ENCODE results near the gene POU5F1.
"Not testable (repeated sequence)": the region's sequence is repeated elsewhere in the genome, so short reads cannot be mapped to it uniquely, and the experiment has no call there.

The POU5F1 gene

GRCh38 chr6:31190488-31190887 lies 20.0 kb upstream of the POU5F1 start:
- DNase-seq (ENCODE audit: low read depth in 2 of 2) = no peak

- not testable (repeated sequence) for DNase-seq (ENCODE audit: low read depth in 2 of 2)
Observed at GRCh38 chr6:31189223-31189622, 18.7 kb upstream of the POU5F1 start.

DNA sequence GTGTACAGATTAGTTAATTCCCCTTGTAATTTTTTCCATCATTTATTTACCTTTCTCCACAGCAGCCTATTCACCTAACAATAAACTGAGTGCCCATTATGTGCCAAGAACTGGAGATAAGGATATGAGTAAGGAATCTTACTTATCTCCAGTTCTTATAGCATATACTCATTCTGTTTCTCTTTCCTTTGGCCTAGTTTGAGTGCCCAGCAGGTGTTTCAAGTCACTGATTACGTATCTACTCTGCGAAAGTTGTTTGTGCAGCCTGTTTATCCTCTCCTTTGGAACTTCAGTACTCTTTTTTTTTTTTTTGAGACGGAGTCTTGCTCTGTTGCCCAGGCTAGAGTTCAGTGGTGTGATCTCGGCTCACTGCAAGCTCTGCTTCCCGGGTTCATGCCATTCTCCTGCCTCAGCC lies 17.3 kb upstream of the POU5F1 start:
- DNase-seq (ENCODE audit: low read depth in 2 of 2) = no peak

DNA sequence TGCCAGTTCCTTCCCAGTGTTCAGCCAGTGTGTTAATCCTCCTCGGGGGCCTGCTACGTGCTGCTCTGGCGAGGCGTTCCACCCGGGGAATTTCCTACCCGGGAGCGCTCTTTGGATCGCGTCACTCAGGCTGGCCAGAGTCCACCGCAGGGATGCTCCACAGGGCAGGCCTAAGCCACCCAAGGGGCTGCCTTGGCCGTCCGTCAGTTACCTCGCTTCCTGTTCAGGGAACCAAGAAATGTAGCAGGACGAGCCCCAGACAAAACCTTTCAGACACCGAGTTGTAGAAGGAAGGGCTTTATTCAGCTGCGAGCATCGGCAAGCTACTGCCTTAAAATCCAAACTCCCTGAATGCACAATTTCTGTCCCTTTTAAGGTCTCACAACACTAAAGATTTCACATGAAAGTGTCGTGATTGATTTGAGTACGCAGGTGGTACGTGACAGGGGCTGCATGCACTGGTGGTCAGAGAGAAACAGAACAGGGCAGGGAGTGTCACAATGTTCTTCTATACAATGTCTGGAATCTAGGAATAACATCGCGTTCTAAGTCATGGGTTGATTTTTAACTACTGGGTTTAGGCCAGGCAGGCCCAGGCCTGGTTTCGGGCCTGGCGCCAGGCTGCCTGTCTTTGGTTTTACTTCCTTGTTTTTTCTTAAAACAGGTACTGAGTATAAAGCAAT lies 15.7 kb upstream of the POU5F1 start:
- DNase-seq (ENCODE audit: low read depth in 2 of 2) = no peak

- DNase-seq (ENCODE audit: low read depth in 2 of 2) = not testable (repeated sequence)
Observed at GRCh38 chr6:31185695-31186051, 15.2 kb upstream of the POU5F1 start.

DNA sequence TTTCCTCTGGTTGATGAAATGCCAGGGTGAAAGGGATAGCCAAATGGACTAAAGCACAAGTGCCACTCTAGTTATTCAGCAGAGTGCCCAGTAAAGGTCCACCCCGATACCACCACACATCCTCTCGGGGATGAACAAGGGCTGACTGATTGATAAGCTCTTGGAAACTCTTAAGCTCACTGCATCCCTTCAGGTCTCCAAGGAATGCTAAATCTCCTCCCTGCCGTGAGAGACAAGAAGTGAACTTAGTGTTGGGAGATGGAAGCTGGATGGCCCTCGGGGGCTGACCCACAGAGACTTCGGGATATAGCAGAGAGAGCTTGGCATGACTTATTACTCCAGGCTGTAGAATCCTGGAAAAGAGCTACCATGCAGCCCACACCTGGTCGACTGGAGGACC lies 13.4 kb upstream of the POU5F1 start:
- DNase-seq (ENCODE audit: low read depth in 2 of 2) = not testable (repeated sequence)

DNA sequence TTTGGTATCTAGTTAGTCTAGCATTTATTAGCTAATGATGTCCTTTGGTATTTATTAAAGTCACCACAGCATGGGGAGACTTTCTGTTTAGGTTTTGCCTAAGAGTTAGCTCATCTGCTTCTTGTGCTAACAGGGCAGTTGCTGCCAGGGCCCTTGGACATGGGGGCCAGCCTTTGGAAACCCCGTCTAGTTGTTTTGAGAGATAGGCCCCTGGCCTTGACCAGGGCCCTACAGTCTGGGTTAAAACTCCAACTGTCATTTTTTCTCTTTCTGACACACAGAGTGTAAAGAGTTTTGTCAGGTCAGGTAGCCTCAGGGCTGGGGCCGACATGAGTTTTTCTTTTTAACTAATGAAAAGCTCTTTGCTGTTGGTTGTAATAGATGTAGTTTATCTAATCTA lies 12.8 kb upstream of the POU5F1 start:
- not testable (repeated sequence) for DNase-seq (ENCODE audit: low read depth in 2 of 2)

DNA sequence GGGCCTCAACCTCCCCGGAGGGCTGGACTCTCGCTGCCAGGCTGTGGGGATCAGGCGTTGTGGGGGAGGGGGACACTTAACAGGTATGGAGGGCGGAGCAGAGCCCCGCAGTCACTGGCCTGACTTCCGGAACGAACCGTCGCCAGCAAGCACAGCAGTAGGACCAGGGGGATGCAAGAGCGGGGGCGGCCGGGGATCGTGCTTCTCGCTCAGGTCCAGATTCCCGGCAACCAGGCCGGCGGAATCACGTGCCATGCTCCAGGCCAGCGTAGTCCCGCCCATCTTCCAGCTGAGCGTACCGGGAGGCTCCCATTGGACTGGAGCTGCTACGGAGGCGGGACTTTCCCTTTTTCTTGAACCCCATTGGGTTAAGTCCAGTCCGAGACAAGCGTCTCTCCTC lies 10.0 kb upstream of the POU5F1 start:
- DNase-seq (ENCODE audit: low read depth in 2 of 2) = peak in 1 of 2 donors; percentile 31

GRCh38 chr6:31179896-31180295 lies 9.4 kb upstream of the POU5F1 start:
- no peak for DNase-seq (ENCODE audit: low read depth in 2 of 2)

- no peak for DNase-seq (ENCODE audit: low read depth in 2 of 2)
Observed at GRCh38 chr6:31179042-31179386, 8.5 kb upstream of the POU5F1 start.

DNA sequence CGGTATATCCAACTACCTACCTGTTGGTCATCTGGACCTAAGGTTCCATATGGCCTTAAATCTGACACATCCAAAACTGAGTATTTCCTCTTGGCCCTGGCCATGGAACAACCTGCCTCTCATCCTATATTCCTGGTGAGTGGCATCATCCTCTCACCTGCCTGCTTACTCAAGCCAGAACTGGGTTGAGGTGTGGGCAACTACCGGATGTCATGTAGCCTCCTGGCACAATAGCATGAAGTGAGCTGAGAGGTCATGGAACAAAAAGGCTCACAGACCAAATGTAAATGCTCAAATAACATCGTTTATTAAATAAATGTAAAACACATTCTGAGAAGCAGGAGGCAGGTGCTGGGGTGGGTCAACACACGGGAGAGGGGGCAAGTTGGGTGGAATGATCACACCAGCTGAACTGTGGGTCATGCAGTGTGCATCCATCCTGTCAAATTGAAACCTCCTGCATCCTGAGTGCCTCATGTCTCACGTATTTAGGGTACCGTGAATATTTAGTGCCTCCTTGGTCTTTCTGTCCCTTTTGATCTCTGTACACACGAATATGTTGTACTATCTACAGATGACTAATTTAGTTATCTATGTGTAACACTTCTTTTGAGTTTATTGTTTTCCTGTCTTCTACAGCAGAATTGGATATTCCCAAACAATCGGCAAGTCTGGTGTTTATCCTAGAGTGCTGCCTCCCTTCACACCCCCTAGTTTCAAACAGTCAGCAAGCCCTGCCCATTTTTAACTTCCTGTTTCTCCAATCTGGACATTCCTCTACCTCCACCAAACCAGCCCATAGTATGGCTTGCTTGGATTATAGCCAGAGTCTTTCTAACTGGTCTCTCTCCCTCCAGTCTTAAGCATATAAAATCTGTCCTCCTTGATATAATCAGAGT lies 7.9 kb upstream of the POU5F1 start:
- DNase-seq (ENCODE audit: low read depth in 2 of 2) = no peak

DNA sequence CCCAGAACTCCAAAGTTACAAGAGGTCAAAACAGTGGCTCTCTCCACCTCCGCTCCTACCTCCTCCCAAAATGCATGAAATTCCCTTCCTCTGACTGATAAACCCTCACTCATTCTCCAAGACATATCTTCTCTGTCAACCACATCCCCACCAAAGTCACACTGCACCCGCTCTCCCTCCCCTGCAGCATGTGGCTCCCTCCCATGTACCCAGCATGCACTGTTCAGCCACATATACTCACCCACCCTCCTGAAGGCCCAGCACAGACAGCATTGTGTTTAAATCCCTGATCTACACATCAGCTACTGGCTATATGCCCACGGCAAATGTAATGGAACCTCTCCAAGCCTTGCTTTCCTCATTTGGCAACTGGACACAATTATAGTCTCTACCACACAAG lies 5.5 kb upstream of the POU5F1 start:
- no peak for DNase-seq (ENCODE audit: low read depth in 2 of 2)

GRCh38 chr6:31174378-31174777 lies 3.9 kb upstream of the POU5F1 start:
- no peak for DNase-seq (ENCODE audit: low read depth in 2 of 2)

- no peak for DNase-seq (ENCODE audit: low read depth in 2 of 2)
Observed at GRCh38 chr6:31173406-31173805, 2.9 kb upstream of the POU5F1 start.

DNA sequence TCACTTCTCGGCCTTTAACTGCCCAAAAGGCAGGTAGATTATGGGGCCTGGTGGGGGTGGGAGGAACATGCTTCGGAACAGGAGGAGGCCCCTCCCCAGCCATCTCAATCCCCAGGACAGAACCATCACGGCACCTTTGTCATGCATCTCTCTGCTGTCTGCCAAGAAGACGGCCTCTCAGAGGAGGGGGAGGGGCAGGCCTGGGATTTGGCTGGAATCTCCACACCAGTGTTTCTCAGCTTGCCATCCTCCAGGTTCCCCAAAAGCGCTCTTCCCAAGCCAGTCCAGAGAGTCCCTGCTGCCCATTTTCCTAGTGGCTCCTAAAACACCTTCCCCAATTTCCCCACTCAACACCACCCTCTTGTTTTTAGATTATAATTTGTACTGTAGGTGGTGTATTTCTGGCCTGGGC lies 2.5 kb upstream of the POU5F1 start:
- DNase-seq (ENCODE audit: low read depth in 2 of 2) = no peak

GRCh38 chr6:31171931-31172905 lies 1.7 kb upstream of the POU5F1 start:
- DNase-seq (ENCODE audit: low read depth in 2 of 2) = no peak

DNA sequence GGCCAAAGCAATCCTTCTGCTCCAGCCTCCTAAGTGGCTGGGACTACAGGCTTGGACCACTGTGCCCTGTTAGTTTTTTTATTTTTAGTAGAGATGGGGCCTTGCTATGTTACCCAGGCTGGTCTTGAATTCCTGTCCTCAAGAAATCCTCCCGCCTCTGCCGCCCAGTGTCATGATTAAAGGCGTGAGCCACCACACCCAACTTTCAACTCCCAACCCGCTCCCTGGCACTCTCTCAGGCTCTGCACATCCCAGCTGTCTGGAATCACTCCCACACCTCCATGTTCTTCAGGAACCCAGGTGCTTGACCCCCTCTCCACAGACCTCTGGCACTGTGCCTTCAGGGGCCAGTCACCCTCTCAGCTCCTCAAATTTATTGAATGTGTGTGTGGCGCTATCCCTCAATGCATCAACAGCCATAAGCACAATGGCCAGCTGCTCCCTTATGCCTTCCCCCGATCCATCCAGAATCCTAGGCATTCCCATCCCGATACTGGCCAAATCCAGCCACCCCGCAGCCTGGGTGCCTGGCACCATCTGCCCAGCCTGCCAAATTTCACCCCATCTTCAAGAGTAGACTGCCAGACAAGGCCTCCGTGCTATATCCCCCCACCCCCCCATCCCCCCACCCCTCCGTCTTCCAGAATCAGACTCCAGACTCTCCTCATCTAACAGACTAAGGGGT lies 647 bp upstream of the POU5F1 start:
- DNase-seq (ENCODE audit: low read depth in 2 of 2) = no peak

DNA sequence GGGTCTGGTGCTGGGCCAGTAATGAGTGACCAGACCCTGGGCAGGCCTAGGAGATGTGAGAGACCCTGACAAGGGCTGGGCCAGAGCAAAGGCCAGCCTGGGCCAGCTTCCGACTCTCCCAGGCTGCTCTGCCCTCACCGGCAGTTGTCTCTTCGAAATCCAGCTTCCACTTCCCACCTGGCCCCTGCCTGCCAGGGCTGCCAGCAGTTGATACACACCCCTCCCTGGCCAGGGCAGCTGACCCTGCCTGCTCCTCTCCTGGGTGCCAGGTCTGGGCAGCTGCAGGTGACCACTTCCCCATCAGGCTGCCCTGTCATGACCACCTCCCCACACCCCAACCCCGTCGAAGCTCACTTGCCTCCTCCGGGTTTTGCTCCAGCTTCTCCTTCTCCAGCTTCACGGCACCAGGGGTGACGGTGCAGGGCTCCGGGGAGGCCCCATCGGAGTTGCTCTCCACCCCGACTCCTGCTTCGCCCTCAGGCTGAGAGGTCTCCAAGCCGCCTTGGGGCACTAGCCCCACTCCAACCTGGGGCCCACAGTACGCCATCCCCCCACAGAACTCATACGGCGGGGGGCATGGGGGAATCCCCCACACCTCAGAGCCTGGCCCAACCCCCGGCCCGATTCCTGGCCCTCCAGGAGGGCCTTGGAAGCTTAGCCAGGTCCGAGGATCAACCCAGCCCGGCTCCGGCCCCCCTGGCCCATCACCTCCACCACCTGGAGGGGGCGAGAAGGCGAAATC lies 453 bp downstream of the POU5F1 start:
- not testable (repeated sequence) for DNase-seq (ENCODE audit: low read depth in 2 of 2)

GRCh38 chr6:31169123-31169857 lies 1.2 kb downstream of the POU5F1 start:
- DNase-seq (ENCODE audit: low read depth in 2 of 2) = no peak

DNA sequence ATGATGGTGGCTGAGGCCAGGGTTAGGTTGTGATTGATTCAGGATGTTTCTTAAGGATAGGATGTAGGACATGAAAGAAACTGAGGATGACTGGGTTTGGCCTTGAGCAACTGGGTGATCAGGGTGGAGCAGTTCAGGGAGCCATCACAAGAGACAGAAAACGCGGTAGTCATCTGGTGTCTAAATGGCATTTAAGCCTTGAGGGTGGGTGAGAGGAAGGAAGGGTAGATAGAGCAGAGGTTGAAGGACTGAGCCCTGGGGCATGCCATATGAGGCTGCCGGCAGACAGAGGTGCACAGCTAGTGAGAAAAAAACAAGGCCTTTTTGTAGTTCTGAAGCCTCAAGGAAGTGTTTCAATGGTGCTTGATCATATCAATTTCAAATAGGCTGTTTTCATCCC lies 1.9 kb downstream of the POU5F1 start:
- DNase-seq (ENCODE audit: low read depth in 2 of 2) = no peak

All from stimulated activated CD8-positive, alpha-beta memory T cell treated with anti-CD3 and anti-CD28 coated beads, Interleukin-7, amount 100 ng/mL, for 1 hour (primary cell).